T-cell (primary cell): ENCODE data around the gene PCNX3. TPM values are rescaled to one million over a fixed set of nuclear protein-coding genes. Genes with fewer than 3 reads are reported as not detected.
"Not testable (repeated sequence)": the region's sequence is repeated elsewhere in the genome, so short reads cannot be mapped to it uniquely, and the experiment has no call there.

ENCODE experiments used
- ATAC-seq, 4 experiments: fragments of 200-7000 bp in 3 of 4; fragments of 150-1000 bp in 1 of 4; cut with Tn5 transposase; replicated peaks in 1 of 4; 1 replicate in 3 of 4; 2 replicates in 1 of 4; pipeline ENCODE4 v1.10.0; 2021; ENCODE audit warnings: moderate library complexity in 3 of 4, mild to moderate bottlenecking in 2 of 4, moderate number of reproducible peaks in 1 of 4
- CTCF ChIA-PET, 2 donors: fragments of 300-600 bp; sonication (Branson Sonifier 250); formaldehyde crosslinking; loops; one replicate each; lab custom pipeline; 2022; ENCODE audit warnings: antibody characterized with exemption in 2 of 2; lab: Charles Lee
- POLR2A ChIA-PET, 2 donors: fragments of 300-600 bp; sonication (Branson Sonifier 250); formaldehyde crosslinking; loops; one replicate each; lab custom pipeline; 2022; ENCODE audit warnings: antibody characterized with exemption in 2 of 2; lab: Charles Lee
- DNase-seq, 35 experiments: peaks; one replicate each; pipeline versions ENCODE4 v3.0.0 to v3.0.0-alpha.2; 2013 to 2023
- H3K27ac ChIP-seq: one replicate; pipeline ENCODE4 v1.5.1; 2013; ENCODE audit warnings: low read length
- H3K27me3 ChIP-seq, 2 experiments: replicated peaks in 1 of 2; 1 replicate in 1 of 2; 2 replicates in 1 of 2; pipeline versions ENCODE4 v1.6.1 to v1.7.0; 2013; ENCODE audit warnings: low read length in 1 of 2, mixed read lengths in 1 of 2; ENCODE audit not compliant: control insufficient read depth in 2 of 2, insufficient read depth in 2 of 2; ENCODE audit errors: extremely low read depth in 1 of 2
- H3K36me3 ChIP-seq, 2 donors: 1 replicate in 1 of 2; 2 replicates in 1 of 2; pipeline versions ENCODE4 v1.6.1 to v1.7.0; 2013; ENCODE audit warnings: low read length in 1 of 2; ENCODE audit not compliant: control insufficient read depth in 2 of 2, insufficient read depth in 1 of 2; ENCODE audit errors: extremely low read depth in 1 of 2
- H3K4me1 ChIP-seq, 2 experiments: 1 replicate in 1 of 2; 2 replicates in 1 of 2; pipeline versions ENCODE4 v1.6.1 to v1.7.0; 2013; ENCODE audit warnings: low read length in 2 of 2, mixed read lengths in 1 of 2; ENCODE audit not compliant: insufficient read depth in 2 of 2, control insufficient read depth in 1 of 2; ENCODE audit errors: extremely low read depth in 1 of 2
- H3K4me3 ChIP-seq, 2 donors: 1 replicate in 1 of 2; 2 replicates in 1 of 2; pipeline versions ENCODE4 v1.5.1 to v1.7.0; 2013; ENCODE audit warnings: mild to moderate bottlenecking in 2 of 2, low read length in 1 of 2, moderate library complexity in 1 of 2; ENCODE audit not compliant: control insufficient read depth in 1 of 2; ENCODE audit errors: extremely low read depth in 1 of 2
- H3K9me3 ChIP-seq: 2 replicates; pipeline ENCODE4 v1.7.0; 2013
- H3K27ac Mint-ChIP-seq, 2 donors: one replicate each; pipeline ENCODE4 v1.8.0; 2020 to 2021; ENCODE audit warnings: mild to moderate bottlenecking in 2 of 2, mixed read lengths in 2 of 2
- H3K27me3 Mint-ChIP-seq, 2 donors: one replicate each; pipeline ENCODE4 v1.8.0; 2021 to 2022; ENCODE audit warnings: mixed read lengths in 2 of 2
- H3K36me3 Mint-ChIP-seq: one replicate; pipeline ENCODE4 v1.8.0; 2021; ENCODE audit warnings: mixed read lengths
- H3K4me1 Mint-ChIP-seq, 3 donors: one replicate each; pipeline ENCODE4 v1.8.0; 2020 to 2022; ENCODE audit warnings: mixed read lengths in 3 of 3, mild to moderate bottlenecking in 1 of 3
- H3K4me3 Mint-ChIP-seq, 3 donors: one replicate each; pipeline ENCODE4 v1.8.0; 2020 to 2022; ENCODE audit warnings: mild to moderate bottlenecking in 3 of 3, mixed read lengths in 3 of 3, moderate library complexity in 3 of 3
- H3K9me3 Mint-ChIP-seq, 3 donors: one replicate each; pipeline ENCODE4 v1.8.0; 2020 to 2022; ENCODE audit warnings: mixed read lengths in 3 of 3
- WGBS: methylation state at CpG from one replicate; pipeline ENCODE4 v1.1.5; 2013; ENCODE audit warnings: missing lambda C conversion rate; ENCODE audit not compliant: insufficient coverage; 5-methylcytosine and 5-hydroxymethylcytosine counted together
- total RNA-seq, 35 experiments: library from RNA in 6 of 35; stranded (reverse) in 6 of 35; fragments of 120-200 nt in 1 of 35; gene quantifications; one replicate each; pipeline versions ENCODE4 v1.2.1 to v1.2.4 and lab custom pipeline; 2013 to 2026

PCNX3 gene
- total RNA-seq, 5 donors from 2014 or later (not counting 1 experiment from before 2014, with no cell fraction given) = 54.2 to 74.7 (median 66.8) TPM

DNA sequence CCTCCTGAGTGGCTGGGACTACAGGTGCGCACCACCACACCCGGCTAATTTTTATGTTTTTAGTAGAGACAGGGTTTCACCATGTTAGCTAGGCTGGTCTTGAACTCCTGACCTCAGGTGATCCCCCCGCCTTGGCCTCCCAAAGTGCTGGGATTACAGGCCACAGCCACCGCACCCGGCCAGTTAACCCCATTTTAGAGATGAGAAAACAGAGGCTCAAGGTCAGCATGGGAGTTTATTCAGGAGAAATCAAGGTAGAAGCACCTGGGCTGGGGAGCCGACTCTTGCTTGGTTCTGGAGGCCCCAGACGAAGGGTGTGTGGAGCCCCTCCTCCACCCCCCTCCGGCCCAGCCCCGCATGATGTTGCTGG lies 23.6 kb downstream of the PCNX3 start:
- peak overlapping the region; percentile 93 to 96 for H3K4me3 ChIP-seq
- H3K9me3 ChIP-seq, DNase-seq, ATAC-seq, H3K27me3 ChIP-seq, H3K9me3 Mint-ChIP-seq, H3K27me3 Mint-ChIP-seq: not testable (repeated sequence)
- peaks cover 52 to 62% (median 54%) of the 10 kb centered on the region in 3 donors for H3K4me1 Mint-ChIP-seq
- peak overlapping the region; percentile 89 to 95 (median 92) for H3K4me3 Mint-ChIP-seq
- WGBS = 70% methylated on average over 3 of the region's 9 CpGs
- peak overlapping the region; percentile 94 to 96 for H3K27ac Mint-ChIP-seq
- ChIA-PET CTCF (interaction anchor here in 1 of 2 donors (0.5 to 2.3 kb wide), 3 partner anchors 13 to 73 kb away, joined by 3 to 13 read pairs (median 4); partner anchors contain the start of gene RELA), POLR2A (interaction anchor here in 1 of 2 donors (0.5 to 3.2 kb wide), 8 partner anchors 13 to 764 kb away, joined by 3 to 21 read pairs (median 3); partner anchors contain the start of gene PCNX3)
- peaks cover 17% of the 10 kb centered on the region for H3K36me3 Mint-ChIP-seq
- H3K36me3 ChIP-seq = peaks cover 22 to 60% of the 10 kb centered on the region in 2 donors
- peaks cover 21 to 77% of the 10 kb centered on the region in 2 experiments for H3K4me1 ChIP-seq
- peak overlapping the region; percentile 100 for H3K27ac ChIP-seq

- ChIA-PET POLR2A (interaction anchor here (0.5 to 3.2 kb wide), 7 partner anchors 13 to 765 kb away, joined by 3 to 21 read pairs (median 4); partner anchors contain the start of gene PCNX3 (in 1 of the 2)), CTCF (interaction anchor here in 1 of 2 donors (0.5 to 2.3 kb wide), 3 partner anchors 13 to 74 kb away, joined by 3 to 13 read pairs (median 4); partner anchors contain the start of gene RELA)
- 4% methylated on average over 7 of the region's 8 CpGs for WGBS
- Mint-ChIP-seq H3K27me3 (no peaks in the 10 kb centered on the region), H3K36me3 (peaks cover 17% of the 10 kb centered on the region), H3K4me3 (peak overlapping the region; percentile 89 to 95 (median 92)), H3K9me3 (no peaks in the 10 kb centered on the region), H3K4me1 (peaks cover 54 to 63% (median 55%) of the 10 kb centered on the region in 3 donors), H3K27ac (peak overlapping the region; percentile 94 to 96)
- Histone ChIP-seq H3K27ac (peak overlapping the region; percentile 100), H3K4me3 (peak overlapping the region; percentile 66 to 93), H3K36me3 (peaks cover 20 to 59% of the 10 kb centered on the region in 2 donors), H3K27me3 (no peaks in the 10 kb centered on the region), H3K4me1 (peaks cover 21 to 77% of the 10 kb centered on the region in 2 experiments), H3K9me3 (no peaks in the 10 kb centered on the region)
- DNase-seq = peak; percentile 52 to 93 (median 88)
- peak; percentile 53 to 78 (median 58) for ATAC-seq
These were observed 24.3 kb downstream of the PCNX3 start for GRCh38 chr11:65639623-65640482.

DNA sequence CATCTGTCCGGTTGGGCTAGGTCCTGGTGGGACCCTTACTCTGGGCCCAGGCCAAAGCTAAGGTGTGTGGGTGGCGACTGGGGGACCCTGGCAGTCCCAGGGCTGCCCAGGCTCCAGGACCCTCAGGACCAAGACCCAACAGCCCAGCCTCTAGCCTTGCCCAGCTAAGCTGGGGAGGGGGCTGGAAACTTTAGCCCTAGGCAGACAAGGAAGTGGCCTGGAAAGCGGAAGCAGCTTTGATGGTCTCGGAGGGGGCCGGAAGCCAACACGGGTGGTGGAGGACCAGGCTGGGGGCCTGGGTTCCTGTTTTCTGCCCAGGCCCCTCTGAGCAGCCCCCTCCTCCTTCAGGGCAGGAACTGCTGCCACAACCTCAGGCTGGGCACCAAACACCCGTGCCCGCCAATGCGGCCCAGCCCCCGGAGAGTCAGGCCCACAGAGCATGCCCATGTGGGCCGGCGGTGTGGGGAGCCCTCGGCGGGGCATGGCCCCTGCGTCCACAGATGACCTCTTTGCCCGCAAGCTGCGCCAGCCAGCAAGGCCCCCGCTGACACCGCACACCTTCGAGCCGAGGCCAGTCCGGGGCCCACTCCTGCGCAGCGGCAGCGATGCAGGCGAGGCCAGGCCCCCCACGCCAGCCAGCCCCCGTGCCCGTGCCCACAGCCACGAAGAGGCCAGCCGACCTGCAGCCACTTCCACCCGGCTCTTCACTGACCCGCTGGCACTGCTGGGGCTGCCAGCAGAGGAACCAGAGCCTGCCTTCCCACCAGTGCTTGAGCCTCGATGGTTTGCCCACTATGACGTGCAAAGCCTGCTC lies 25.1 kb downstream of the PCNX3 start:
- peaks cover 21 to 77% of the 10 kb centered on the region in 2 experiments for H3K4me1 ChIP-seq
- H3K36me3 ChIP-seq = peaks cover 18 to 59% of the 10 kb centered on the region in 2 donors
- Mint-ChIP-seq H3K9me3 (no peaks in the 10 kb centered on the region), H3K36me3 (peaks cover 20% of the 10 kb centered on the region), H3K4me1 (peaks cover 57 to 63% (median 58%) of the 10 kb centered on the region in 3 donors), H3K27ac (peak overlapping the region; percentile 94 to 96), H3K4me3 (peak overlapping the region; percentile 89 to 95 (median 92)), H3K27me3 (no peaks in the 10 kb centered on the region)
- 6% methylated on average over 34 of the region's 35 CpGs for WGBS
- ATAC-seq (peak in 2 of 4 experiments; percentile 16 to 30), DNase-seq (peak in 32 of 35 experiments; percentile 28 to 70 (median 48))
- peak overlapping the region; percentile 66 to 93 for H3K4me3 ChIP-seq
- ChIA-PET POLR2A (interaction anchor here (0.8 to 3.2 kb wide), 2 partner anchors 12 to 17 kb away, joined by 4 to 21 read pairs; no protein-coding TSS in a partner anchor), CTCF (interaction anchor here in 1 of 2 donors (2.3 kb wide), 1 partner anchor 12 kb away, joined by 13 read pairs; no protein-coding TSS in a partner anchor)
- no peaks in the 10 kb centered on the region for H3K27me3 ChIP-seq
- H3K27ac ChIP-seq = peak overlapping the region; percentile 100
- H3K9me3 ChIP-seq = no peaks in the 10 kb centered on the region

DNA sequence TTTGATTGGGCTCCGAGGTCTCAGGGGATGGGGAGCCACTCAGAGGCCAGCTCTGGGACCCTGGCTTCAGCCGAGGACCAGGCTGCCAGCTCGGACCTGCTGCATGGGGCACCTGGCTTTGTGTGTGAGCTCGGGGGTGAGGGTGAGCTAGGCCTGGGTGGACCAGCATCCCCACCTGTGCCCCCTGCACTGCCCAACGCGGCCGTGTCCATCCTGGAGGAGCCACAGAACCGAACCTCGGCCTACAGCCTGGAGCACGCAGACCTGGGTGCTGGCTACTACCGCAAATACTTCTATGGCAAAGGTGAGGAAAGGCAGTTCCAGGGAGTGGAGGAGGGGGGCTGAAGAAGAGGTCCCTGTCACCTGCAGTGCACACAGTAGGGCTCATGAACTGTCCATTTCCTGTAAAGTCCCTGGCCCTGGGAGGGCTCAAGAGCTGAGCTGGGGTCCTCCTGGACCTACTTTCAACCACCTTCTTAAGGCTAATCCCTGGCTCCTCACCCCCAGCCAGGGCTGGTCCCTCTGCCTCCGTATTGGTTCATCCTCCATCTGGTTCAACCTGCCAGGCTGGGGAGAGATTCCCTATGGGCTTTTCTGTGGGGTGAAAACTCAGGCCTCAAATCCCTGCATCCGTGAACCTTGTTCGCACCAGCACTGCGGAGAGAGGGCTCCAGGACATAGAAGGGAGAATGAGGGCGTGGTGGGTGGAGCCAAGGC lies 25.9 kb downstream of the PCNX3 start:
- Mint-ChIP-seq H3K27me3 (no peaks in the 10 kb centered on the region), H3K36me3 (peaks cover 21% of the 10 kb centered on the region), H3K9me3 (no peaks in the 10 kb centered on the region), H3K27ac (peak overlapping the region; percentile 84 to 94), H3K4me3 (peak overlapping the region; percentile 78 to 92 (median 89)), H3K4me1 (peaks cover 58 to 63% (median 58%) of the 10 kb centered on the region in 3 donors)
- ChIA-PET POLR2A (no interaction called here), CTCF (no interaction called here)
- Histone ChIP-seq H3K4me3 (peak overlapping the region; percentile 66 to 93), H3K9me3 (no peaks in the 10 kb centered on the region), H3K27ac (peak overlapping the region; percentile 100), H3K27me3 (no peaks in the 10 kb centered on the region), H3K4me1 (peaks cover 21 to 77% of the 10 kb centered on the region in 2 experiments), H3K36me3 (peaks cover 14 to 59% of the 10 kb centered on the region in 2 donors)
- no peak for DNase-seq
- 66% methylated on average over 9 of the region's 16 CpGs for WGBS
- no peak for ATAC-seq

DNA sequence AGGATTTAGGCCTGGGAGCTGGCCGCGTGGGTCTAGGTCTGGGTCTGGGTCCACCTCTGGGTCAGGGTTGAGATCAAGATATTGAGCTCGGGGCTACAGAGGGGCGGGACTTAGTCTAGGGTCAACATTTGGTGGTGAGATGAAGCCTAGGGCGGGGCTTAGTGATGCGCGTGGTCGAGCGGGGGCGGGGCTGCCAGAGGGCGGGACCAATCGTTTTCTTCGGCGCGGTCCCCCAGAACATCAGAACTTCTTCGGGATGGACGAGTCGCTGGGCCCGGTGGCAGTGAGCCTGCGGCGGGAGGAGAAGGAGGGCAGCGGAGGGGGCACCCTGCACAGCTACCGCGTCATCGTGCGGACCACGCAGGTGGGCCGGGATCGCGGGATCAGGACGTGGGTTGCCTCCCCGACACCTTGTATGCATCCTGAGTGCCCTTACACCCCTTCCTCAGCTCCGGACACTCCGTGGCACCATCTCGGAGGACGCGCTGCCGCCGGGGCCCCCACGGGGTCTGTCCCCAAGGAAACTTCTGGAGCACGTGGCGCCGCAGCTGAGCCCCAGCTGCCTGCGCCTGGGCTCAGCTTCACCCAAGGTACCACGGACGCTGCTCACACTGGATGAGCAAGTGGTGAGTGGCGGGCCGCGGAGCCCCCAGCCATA lies 26.6 kb downstream of the PCNX3 start:
- DNase-seq = no peak
- Mint-ChIP-seq H3K9me3 (no peaks in the 10 kb centered on the region), H3K4me1 (peaks cover 54 to 60% (median 58%) of the 10 kb centered on the region in 3 donors), H3K36me3 (peaks cover 21% of the 10 kb centered on the region), H3K4me3 (peak overlapping the region; percentile 78 to 92 (median 89)), H3K27ac (peak overlapping the region; percentile 84 to 94), H3K27me3 (no peaks in the 10 kb centered on the region)
- WGBS = 81% methylated on average over 35 of the region's 49 CpGs
- Histone ChIP-seq H3K9me3 (no peaks in the 10 kb centered on the region), H3K27me3 (no peaks in the 10 kb centered on the region), H3K27ac (peak overlapping the region; percentile 100), H3K4me3 (peak overlapping the region in 1 of 2 donors; percentile 93), H3K4me1 (peaks cover 21 to 73% of the 10 kb centered on the region in 2 experiments), H3K36me3 (peaks cover 21 to 57% of the 10 kb centered on the region in 2 donors)
- no peak for ATAC-seq
- CTCF ChIA-PET = no interaction called here
- POLR2A ChIA-PET = interaction anchor here (0.6 to 1.3 kb wide), 4 partner anchors 16 to 477 kb away, joined by 3 to 5 read pairs (median 3); no protein-coding TSS in a partner anchor
